Fibroblast of mammary gland (primary cell): ENCODE data around the gene C1QTNF1.

Experiments
- DNase-seq: peaks from one replicate; pipeline ENCODE4 v3.0.0-alpha.2; 2010; ENCODE audit warnings: low read depth
- H3K4me3 ChIP-seq: 2 replicates; pipeline ENCODE4 v1.5.1; 2011; ENCODE audit warnings: low read depth, mild to moderate bottlenecking, low read length, moderate library complexity; ENCODE audit not compliant: control insufficient read depth
- TF ChIP-seq, protein P1 (sequence below): conservative IDR thresholded peaks from 2 replicates; pipeline ENCODE4 v1.5.1; 2011; ENCODE audit warnings: low read depth, low read length, inconsistent platforms; ENCODE audit not compliant: control insufficient read depth, insufficient read depth

The C1QTNF1 gene

DNA sequence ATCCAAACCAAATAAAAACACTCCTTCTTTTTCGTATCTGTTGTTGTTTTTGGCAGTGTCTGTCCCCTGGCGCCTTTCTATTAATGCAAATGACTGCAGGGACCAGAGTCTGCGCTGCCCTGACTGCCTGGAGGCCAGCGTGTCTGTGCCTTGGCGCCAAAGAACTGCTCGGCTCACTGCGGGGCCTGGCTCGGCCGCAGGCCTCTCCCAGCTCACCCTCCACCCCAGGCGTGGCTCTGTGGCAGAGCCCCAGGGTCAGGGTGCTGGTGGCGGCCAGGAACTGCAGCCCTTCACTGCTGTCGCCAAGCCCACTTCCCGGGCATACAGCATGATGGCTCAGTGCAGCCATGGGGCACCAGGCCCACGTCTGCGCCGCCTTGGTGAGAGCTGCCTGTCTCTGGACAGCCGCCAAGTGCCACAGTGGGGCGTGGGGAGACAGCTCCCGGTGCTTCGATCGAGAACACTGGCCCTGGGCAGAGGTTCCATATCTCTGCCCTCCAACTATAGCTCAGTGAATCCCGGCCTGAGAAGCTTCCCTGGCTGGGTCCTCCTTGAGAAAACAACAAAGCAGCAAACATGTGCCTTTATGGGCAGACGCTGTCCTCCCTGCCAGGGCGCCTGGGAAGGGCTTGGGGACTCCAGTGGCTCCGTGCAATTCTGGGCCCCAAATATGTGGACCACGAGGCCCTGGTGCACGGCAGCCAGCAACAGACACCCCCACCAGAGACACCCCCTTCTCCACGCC lies 25.5 kb upstream of the C1QTNF1 start:
- no peak overlapping the region for H3K4me3 ChIP-seq
- no peak for DNase-seq
- TF ChIP-seq, protein P1, sequence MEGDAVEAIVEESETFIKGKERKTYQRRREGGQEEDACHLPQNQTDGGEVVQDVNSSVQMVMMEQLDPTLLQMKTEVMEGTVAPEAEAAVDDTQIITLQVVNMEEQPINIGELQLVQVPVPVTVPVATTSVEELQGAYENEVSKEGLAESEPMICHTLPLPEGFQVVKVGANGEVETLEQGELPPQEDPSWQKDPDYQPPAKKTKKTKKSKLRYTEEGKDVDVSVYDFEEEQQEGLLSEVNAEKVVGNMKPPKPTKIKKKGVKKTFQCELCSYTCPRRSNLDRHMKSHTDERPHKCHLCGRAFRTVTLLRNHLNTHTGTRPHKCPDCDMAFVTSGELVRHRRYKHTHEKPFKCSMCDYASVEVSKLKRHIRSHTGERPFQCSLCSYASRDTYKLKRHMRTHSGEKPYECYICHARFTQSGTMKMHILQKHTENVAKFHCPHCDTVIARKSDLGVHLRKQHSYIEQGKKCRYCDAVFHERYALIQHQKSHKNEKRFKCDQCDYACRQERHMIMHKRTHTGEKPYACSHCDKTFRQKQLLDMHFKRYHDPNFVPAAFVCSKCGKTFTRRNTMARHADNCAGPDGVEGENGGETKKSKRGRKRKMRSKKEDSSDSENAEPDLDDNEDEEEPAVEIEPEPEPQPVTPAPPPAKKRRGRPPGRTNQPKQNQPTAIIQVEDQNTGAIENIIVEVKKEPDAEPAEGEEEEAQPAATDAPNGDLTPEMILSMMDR: no peak

DNA sequence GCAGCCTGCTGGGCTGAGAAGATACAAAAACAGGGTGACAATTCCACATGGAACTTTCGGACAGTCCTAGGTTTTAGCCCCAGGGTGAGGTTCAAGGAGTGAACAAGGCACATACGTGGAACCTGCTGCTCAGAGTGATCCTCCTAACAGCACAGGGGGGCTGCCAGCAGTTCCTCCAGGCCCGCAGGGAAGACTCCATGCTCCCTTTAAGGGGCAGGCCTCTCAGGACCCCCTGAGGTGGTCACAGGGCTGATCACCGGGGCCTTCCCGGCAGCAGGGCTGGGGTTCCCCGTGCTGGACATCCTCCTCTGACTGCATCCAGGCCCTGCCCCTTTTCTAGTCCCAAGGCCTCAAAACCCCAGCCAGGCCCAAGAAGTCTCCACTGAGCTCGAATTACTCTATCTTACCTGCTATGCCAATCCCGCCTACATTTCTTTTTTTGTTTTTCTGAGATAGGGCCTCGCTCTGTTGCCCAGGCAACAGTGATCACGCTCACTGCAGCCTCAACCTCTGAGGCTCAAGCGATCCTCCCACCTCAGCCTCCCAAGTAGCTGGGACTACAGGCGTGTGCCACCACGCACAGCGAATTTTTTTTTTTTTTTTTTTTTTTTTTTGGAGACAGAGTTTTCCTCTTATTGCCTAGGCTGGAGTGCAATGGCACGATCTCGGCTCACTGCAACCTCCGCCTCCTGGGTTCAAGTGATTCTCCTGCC lies 24.8 kb upstream of the C1QTNF1 start:
- H3K4me3 ChIP-seq: no peak overlapping the region
- no peak for DNase-seq
- TF ChIP-seq, protein P1: no peak

DNA sequence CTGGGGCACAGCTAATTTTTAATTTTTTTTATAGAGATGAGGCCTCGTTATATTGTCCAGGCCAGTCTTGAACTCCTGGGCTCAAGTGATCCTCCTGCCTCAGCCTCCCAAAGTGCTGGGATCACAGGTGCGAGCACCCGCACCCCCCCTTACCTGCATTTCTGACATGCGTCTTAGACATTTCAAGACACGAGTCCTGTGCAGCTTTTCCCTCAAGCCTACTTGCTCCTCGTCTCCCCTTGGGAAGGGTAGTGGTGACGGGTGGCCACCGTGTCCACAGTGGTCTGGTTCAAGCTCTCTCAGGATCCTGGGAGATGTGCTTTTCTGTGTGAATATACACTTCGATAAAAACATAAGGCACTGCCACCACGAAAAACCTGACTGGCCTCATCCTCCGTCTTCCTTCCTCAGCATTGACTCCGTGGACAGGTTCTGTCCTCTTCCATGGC lies 24.0 kb upstream of the C1QTNF1 start:
- H3K4me3 ChIP-seq: no peak overlapping the region
- DNase-seq: no peak
- TF ChIP-seq, protein P1: no peak

GRCh38 chr17:79000396-79001189 lies 23.4 kb upstream of the C1QTNF1 start:
- no peak for DNase-seq
- TF ChIP-seq, protein P1: no peak
- H3K4me3 ChIP-seq: no peak overlapping the region

DNA sequence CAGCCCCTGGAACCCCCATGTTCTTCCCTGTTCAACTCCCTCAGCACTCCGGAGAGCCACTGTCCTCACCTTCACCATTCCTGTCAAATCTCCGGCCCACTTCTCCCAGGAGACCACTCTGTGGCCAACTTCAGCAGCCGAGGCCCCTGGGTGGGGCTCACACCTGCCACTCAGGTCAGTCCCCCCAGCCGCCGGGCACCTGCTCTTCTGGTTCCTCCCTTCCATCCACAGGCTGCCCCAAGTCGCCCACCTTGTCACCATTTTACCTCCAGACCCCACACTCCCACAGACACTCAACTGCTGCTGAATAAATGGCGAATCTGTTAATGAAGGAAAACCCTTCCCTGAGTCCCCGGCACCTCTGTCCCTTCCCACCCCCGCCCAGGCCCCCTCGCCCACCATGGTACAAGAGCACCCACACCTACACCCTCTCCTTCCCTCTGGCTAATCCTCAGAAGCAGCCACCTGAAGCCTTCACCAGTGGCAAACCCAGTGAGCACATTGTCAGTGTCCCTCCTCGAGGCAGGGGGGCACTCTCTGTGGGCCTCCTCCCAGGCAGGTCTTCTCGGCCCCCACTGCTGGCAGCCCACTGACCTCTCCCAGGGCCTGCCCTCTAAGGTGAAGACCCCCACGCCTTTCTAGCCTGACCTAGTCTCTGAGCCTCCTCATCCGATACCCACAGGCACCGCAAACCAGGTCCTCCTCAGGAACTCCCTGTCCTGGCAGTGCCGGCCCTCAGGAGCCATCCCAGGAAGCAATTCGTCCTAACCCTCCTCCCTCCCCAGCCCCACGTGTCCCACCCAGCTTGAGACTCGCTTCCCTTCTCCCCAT lies 22.6 kb upstream of the C1QTNF1 start:
- no peak for DNase-seq
- no peak overlapping the region for H3K4me3 ChIP-seq
- TF ChIP-seq, protein P1: no peak

DNA sequence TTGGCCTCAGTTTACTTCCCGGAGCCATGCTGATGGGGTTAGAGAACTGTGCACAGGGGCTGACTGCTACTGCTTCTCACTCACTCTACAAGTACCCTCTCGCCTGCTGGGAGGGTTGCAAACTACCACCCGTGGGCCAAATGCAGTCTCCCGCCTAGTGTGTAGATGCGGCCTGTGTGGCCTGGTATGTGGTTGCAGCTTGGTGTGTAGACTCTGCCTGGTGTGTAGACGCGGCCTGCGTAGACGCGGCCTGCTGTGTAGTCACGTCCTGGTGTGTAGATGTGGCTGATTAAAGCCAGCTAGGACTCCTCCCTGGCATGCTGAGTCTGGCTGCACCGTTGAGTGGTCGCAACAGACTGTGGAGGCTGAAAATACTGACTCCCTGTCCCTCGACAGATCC lies 21.7 kb upstream of the C1QTNF1 start:
- no peak overlapping the region for H3K4me3 ChIP-seq
- no peak for DNase-seq
- TF ChIP-seq, protein P1: no peak
